Stimulated activated CD4-positive, alpha-beta T cell treated with anti-CD3 and anti-CD28 coated beads, Interleukin-1b, Interleukin-23, amount 100 ng/mL, for 4 hours (primary cell): ENCODE measurements around the gene PRR23E.

Experiments used
- DNase-seq, 2 donors: peaks; one replicate each; pipeline ENCODE4 v3.0.0-alpha.2; 2020; ENCODE audit warnings: low read depth in 2 of 2

PRR23E gene

DNA sequence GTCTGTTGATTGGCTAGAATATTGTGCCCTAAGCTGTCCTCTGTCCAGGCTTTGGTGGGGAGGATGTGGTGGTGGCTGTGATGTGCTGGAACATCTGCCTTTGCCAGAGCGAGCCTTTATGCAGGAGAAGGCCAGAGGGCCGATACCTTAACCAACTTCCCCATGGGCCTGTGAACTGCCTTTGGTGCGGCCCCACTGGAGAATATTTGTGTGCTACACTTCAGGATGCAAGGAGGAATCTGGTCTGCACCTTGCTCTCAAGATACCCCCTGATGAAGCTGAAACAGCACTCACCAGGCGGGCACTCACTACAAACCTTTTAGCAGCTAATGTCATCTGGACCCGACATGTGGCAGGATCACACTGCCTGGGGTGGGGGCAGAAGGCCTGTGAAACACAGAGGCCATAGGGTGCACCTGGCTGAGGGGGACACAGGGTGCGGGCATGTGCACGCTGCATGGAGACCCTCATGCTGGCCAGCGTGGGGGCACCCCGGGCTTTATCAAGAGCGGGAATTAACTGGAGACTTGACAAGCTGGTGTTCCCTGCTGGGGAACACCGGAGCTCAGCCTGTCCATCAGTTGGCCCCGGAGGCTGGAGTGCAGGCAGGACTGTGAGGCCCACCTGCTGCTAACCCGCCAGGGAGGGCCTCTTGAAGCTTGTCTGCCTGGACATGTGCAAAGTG, 16.4 kb downstream of the PRR23E start:
- no peak for DNase-seq

DNA sequence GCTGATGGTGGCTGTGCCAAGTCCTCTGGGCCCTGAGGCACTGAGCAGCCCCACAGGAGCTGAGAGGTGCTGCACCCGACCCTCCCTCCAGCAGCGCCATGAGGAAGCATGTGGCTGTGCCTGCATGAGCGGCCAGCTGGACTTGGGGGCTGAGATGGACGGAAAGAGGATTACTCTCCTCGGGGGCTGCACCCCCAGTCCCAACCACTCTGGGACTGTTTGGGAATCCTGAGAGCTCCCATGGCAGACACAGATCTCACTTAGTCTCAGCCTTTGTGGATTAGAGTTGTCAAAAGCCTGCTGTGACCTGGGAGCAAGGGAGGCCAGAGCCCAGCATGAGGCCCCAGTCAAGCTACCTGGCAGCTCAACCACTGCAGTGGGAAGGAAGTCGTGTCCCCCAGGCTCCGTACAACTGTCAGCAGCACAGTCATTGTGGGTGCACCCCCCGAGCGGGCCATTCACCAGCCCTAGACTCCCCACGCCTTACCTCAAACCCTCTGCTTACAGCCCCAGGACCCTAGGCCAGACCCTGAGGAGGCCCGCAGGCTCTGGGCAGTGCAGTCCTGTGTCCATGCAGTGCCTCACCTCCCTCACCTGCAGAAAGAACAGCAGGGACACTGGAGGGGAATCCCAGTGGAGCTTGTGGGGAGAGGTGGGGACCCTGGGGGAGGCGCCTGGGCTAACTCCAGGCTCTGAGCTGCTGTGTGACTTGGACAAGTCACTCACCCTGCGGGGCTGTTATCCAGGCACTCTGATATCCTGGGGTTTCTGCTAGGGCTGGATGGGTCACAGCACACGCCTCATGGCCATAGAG, 17.1 kb downstream of the PRR23E start:
- DNase-seq: no peak

DNA sequence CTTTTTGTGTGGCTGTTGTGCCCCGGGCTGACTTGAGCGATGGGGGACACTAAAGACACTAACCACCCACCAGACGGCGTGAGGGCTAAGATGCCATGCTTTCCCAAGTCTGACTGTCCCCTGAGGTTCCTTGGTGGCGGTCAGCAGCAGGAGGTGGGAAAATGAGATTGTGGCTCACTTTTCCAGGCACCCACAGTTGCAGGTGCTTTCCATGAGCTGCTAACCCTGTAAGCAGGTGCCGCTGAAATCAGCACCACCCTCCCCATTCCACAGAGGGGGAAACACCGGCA, 17.7 kb downstream of the PRR23E start:
- DNase-seq: no peak

DNA sequence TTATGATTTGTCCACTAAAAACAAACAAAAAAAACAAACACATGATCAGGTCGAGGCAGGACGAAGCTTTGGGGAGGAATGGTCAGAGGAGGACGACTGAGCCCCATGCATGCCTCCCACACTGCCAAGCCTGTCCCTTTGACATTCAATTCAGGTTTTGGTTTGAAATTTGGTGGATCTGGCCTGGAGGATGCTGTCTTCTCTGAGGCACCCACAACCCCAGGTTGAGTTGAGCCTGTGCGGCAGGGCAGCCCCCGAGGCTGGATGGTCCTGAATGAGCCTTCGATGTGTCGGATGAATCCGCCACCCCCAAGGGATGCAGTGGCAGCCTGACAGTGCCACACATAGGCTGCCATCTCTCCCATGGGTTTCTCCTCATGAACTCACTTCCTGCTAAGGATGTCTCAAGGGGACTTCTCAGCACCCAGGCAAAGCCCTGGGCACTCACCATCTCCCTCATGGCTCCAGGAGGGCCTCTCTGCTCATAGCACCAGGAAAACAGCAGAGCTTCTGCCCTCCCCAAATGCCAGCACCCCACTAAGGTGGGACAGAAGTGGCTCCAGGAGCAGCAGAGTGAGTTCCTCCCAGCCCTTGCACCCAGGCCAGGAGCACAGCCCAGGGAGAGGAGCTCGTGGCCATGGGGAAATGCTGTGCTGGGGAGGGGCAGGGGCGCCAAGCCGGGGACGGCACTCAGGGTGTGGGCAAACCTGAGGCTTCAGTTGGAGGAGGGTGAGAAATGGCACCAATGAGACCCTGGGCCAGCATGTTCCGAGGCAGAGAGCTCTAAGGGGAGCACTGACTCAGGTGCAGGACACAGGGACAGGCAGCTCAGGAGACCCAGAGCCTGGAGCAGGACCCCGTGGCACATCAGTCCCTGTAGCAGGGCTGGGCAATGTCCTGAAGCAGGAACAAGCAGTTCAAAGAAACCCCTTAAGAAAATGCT, 18.5 kb downstream of the PRR23E start:
- DNase-seq: no peak

DNA sequence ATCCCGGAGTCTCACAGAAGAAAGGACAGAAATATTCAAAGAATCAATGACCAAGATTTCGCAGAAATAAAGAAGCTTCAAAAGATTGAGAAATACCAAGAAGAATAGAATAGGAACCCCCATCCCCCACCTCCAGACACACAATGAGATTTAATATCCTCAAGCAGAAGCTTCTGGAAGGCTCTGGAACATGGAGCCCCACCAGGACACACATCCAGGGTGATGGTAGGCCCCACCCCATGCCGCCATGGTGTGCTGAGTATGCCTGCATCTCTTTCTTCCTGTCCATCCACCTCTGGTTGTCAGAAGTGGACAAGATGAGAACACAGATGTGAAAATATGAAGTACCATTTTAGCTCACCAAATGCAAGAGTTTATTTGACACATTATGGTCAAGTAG, 19.3 kb downstream of the PRR23E start:
- no peak for DNase-seq

DNA sequence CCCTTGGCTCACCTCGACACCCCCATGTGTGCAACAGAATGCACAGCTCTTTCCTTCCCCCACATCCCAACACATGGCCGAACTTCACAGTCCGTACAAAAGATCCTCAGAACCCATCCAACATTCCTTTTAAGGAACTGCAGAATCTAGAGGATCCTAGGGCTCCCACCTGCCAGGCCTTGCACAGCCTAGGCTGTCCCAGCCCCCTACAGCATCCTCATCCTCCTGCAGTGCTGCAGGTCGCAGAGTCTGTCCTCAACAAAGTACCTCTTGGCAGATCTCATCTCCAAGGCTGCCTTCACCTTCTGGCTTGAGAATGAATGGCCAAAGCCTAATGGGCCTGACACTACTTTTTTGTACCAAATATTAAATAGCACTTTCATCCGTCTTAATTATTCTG, 19.8 kb downstream of the PRR23E start:
- DNase-seq: no peak

DNA sequence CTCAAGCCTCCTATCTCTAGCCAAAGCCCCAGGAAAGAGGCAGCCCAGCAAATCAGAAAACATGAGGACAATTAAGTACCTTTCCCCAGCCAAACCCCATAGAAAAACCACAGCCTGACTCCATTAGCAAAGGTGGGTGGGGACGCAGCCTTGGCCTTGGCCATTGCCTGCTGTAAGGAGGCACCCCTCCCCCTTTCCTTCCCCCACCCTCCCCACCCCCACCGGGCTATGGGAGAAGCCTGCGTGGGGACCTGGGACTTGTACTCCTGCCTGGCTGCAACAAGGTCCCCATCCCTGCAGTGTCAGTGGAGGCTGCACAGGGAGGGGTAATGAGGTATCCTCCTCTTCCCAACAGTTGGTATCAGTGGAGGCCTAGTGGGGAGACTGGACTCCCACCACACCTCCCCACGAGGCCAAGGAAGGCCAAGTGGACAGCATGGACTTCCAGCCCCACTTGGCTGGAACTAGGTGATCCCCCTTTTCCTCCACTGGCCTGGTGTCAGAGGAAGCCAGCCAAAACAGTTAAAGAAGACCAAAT, 20.5 kb downstream of the PRR23E start:
- no peak for DNase-seq

DNA sequence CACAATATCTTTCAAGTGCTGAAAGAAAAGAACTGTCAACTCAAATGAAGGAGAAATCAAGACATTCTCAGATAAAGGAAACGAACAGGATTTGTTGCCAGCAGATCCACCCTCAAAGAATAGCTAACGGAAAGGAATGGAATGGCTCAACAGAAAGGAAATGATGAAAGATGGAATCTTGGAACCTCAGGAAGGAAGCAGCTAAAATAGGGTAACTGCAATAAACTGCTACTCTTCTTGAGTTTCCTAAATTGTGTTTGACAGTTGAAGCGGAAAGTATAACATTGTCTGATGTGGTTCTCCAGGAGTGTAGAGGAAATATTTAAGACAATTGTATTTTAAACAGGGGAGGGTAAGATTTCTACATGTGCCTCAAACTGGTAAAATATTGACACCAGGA, 22.0 kb downstream of the PRR23E start:
- no peak for DNase-seq

DNA sequence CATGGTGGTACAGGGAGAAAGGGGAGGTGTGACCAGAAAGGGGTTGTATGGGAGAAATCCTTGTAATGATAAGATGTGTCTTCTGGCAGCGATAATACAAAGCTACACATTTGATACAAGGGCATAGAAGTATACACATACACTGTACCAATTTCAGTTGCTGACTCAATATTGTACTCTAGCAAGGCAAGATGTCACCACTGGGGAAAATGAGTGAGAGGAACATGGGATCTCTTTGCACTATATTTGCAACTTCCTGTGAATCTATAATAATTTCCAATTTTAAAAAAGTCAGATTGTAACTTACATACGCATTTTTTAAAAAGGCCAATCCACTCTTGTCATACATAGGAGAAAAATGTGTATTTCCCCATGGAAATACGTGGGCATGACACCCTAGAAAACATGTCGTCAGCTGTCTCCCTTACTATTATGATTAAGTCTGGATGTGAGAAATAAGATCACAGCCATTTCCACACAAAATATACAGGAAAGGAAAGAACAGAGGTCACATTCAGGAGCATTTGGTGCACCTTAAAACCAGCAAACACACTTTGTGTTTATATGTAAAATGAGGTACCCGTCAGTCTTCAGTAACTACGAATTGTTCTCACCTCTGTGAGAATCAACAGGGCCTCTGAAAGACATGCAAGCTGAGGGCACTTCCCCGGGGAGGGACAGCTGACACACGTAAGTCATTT, 22.9 kb downstream of the PRR23E start:
- DNase-seq: no peak

DNA sequence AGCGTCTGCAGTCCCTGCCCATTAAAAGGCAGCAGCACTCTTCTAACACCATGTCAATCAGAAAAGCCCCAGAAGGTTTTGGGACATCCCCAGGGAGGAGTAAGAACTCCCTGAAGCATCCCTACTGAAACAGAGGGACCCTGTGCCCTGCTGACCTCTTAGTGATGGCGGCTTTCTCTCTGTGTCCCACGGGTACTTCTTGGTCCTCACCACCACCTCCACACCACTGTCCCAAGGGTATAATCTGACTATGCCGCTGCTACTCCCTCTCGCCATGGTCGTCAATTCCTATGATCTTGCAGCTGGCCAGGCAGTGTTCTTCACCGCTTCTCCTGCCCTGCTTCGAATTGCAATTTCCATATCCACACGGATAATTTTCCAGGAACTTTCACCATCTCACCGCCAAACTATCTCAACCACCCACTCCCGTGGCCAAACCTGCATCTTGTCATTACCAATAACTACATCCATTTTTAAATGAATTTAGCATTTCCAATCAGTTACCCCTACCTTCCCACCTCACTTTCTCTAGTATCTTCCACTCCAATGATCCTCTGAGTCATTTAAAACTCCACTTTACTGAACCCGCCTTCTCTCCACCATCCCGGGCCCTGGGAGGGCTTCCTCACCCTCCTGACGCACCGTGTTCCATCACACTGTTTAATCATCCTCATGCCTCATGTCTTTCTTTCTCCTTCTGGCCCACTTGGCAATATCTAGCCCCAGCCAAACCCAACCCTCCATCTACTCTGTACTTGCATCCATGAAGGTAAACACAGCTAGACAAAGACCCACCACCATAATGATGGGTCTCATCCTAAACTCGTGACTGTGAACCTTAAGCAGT, 23.7 kb downstream of the PRR23E start:
- no peak for DNase-seq

DNA sequence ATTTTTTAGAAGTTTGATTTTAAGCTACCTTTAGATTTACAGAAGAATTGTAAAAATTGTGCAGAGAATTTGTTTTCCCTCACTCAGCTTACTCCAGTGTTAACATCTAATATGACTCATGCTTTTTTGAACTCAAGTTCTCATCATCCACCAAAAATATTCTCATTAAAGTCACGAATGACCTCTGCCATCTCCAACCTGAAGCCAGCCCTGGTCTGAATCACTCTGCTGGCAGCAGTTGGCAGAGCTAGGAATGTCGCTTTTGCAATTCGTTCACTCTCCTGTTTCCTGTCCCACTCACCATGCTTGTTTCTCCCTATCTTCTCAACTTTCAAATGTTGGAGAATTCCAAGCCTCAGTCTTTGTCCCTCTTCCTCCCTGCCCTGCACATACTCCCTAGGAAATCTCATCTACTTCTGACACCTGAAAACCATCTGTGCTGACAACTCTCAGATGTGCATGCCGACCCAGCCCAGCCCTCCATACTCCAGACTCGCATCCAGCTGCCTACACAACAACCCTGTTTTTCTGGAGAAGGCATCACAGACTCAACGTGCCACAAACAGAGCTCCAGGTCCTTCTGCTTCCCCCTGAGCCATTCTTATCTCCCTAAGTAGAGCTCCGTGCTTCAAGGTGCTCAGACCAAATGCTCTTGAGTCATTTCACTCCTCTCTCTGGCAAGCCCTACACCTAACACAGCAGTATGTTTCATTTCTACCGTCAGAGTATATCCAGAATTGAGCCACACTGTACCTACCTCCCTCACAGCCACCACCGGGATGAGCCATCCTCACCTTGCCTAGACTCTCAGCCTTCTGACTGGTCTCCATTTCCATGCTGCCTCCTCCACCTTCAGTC, 24.9 kb downstream of the PRR23E start:
- no peak for DNase-seq

DNA sequence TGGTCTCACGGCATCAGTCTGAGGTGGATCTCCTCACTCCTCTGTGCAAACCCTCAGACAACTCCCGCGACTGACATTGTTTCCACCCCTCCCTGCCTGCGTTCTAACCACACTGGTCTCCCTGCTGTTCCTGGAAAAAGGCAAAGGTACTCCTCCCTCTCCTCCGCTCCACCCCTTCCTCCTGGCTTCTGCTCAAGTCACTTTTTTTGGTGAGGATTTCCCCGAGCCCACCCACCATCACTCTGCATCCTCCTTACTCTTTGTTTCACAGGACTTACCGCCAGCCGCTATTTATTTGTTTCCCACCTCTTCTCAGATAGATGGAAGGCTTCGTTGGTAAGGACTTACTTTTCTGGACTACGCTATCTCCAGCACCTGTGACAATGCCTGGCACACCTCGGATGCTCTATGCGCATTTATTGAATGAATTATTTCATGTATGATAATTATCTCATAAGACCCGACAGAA, 25.6 kb downstream of the PRR23E start:
- no peak for DNase-seq

DNA sequence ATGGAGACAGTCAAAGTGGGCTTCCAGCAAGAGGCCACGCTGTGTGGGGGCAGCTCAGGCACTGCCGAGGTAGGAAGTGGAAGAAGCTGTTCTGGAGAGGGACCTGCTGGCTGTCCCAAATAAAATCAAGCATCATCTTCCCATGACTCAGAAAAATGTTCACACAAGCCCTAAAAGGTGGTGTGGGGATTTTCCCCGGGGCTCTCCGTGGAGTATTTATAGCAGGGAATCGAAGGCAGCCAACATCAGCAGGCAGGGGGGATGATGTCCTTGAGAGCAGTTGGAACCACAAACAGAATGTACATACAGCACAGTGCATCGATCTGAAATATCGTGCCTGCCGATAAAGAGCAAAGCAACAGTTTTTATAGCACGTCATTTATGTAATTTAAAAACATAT, 27.6 kb downstream of the PRR23E start:
- no peak for DNase-seq

DNA sequence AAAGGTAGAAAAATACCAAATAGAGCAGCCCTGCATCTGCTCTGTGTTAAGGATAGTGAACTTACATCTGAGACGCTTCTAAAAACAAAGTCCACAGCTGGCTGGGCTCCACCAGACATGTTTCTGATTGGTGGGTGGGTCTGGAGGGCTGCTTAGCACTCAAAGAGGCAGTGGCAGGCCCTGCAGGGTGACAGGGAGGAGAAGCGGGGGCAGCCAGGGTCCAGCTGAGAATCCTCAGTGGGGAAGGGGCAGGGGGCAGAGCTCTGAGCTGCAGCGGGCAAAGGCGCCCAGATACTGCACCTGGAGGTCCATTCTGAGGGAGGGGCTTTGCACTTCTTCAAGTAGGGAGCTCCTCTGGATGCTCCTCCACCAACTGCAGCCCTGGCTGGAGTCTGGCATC, 28.1 kb downstream of the PRR23E start:
- DNase-seq: no peak

DNA sequence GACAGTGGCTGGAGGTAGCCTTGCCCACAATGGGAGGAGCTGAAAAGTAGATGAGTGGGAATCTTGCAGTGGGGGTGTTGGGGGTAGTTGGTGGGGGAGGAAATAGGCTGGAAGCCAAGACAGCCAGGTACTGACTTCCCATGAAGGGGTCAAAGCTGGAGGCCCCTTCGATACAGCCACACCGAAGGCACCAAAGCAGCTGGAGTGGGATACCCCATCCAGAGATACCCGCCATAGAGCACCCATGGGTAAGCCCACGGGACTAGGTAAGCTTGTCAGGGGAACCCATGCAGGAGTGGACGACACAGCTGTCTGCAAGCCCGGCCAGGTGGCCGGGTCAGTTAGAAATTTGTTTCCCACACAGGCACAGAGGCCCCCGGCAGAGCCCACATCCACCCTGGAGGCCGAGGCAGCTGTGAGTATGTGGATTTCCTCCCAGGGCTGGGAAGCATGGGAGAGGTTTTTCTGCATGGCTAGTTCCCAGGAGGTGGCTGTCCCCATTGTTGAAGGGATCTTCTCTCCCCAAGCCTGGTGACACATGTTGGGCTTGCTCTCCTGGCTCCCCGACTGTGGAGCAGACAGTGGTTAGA, 28.6 kb downstream of the PRR23E start:
- no peak for DNase-seq

DNA sequence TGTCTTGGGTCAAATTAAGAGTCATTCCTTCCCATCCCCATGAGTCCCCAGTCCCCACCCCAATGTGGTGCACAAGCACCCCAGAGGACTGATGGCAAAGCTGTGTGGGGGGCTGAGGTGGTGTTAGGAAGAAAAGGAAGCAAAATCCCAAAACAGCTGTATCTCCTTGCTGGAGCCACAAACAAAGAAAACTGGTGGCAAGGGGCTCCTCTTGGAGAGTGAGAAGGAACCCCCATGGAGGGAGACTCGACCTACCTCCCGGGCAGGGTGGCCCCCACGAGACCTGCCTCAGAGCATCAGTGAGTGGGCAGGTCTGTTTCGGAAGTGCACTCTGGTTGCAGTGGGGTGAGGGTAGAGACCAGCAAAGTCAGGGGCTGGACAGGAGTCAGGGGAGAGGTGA, 29.2 kb downstream of the PRR23E start:
- DNase-seq: no peak

DNA sequence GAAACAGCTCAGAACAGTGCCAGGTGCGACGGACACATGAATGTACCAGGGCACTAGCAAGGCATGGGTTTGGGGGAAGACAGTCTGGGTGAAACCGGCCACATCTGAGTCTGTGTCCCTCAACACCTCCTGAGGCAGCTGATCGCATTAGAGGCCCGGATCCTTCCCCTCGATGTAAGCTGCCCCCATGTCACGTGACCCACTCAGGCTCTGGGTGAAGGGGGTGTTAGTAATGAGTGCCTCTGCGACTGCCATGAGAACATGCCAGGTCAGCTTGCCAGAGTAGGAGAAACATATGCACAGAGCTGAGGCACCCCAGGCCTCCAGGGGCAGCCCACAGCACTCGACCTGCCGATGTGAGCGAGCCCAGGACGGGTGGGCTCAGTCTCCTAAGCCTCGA, 29.7 kb downstream of the PRR23E start:
- DNase-seq: no peak

DNA sequence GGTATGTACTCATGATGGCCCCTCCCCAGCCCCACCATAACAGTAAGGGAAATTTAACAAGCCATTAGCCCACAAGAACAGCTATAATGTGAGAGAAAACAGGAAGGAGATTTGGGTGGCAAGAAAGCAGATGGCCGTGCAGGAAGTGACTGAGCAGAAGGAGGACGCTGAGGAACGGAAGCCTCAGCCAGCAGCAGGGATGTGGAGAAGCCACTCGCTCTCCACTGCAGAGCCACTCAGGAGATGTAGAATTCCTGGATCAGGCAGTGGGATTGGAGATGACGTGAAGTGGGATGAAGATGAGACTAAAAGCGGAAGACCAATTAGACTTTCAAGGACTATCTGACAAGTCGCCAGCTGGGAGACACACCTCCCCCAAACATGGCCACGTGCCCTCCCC, 31.2 kb downstream of the PRR23E start:
- DNase-seq: no peak

DNA sequence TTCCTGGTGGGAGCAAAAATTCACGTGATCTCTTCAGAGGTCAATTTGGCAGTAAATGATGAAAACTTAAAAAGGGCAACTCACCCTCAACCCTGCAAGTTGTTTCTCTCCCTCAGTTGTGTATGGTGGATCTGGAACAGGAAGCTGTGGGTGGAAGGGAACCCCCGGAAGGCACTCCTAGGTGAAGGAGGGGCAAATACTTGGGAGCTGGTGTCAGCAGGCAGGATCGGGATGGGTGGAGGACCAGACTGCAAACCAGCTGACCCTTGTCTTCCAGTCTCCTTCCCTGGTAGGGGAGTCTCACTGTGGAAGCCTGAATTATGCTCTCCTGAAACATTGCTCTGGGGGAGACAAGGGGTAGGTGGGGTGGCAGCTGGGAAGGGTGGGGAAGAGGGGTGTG, 33.5 kb downstream of the PRR23E start:
- no peak for DNase-seq
